Left ventricle myocardium superior (tissue), 1 donor: ENCODE results near the gene RAD17. TPM values are rescaled to one million over a fixed set of nuclear protein-coding genes. Genes with fewer than 3 reads are reported as not detected.
"Not testable (repeated sequence)": the region's sequence is repeated elsewhere in the genome, so short reads cannot be mapped to it uniquely, and the experiment has no call there.

Experiments used
- ATAC-seq: fragments of 200-7000 bp; cut with Tn5 transposase; one replicate; pipeline ENCODE4 v1.9.1; 2020; ENCODE audit warnings: mild to moderate bottlenecking, moderate library complexity
- DNase-seq: peaks from one replicate; pipeline ENCODE4 v3.0.0-alpha.2; 2020
- intact Hi-C: fragments of 100-400 bp; cut with micrococcal nuclease; formaldehyde crosslinking; loops from one replicate; pipeline ENCODE4 v1.11.0; 2022
- total RNA-seq: library from RNA; stranded (reverse); fragmentation: NEBNext Ultra II Directional; extraction: Animal tissue kit (Norgen Biotek cat#: 25700); gene quantifications from one replicate; pipeline ENCODE4 v1.2.1, GENCODE V29; 2021
- donor health status: DM: no; HTN: yes; CAD: no; lungs with severe emphysema.

RAD17 gene
- total RNA-seq, 1 donor from 2014 or later = 18.3 TPM

GRCh38 chr5:69450527-69450926 lies 80.9 kb downstream of the RAD17 start:
- ATAC-seq, DNase-seq, intact Hi-C loops: not testable (repeated sequence)

- ATAC-seq (no peak), DNase-seq (no peak)
- intact Hi-C loops = no loop called here
These were observed 82.5 kb downstream of the RAD17 start for GRCh38 chr5:69451941-69452647.

- ATAC-seq, DNase-seq, intact Hi-C loops: not testable (repeated sequence)
These were observed 83.9 kb downstream of the RAD17 start for GRCh38 chr5:69453487-69453886.

GRCh38 chr5:69454460-69455249 lies 85.0 kb downstream of the RAD17 start:
- ATAC-seq (no peak), DNase-seq (no peak)
- intact Hi-C loops = no loop called here

- DNase-seq, ATAC-seq, intact Hi-C loops: not testable (repeated sequence)
These were observed 85.9 kb downstream of the RAD17 start for GRCh38 chr5:69455428-69455988.

GRCh38 chr5:69462170-69462569 lies 92.6 kb downstream of the RAD17 start:
- intact Hi-C loops = no loop called here
- no peak for ATAC-seq
- DNase-seq = no peak

Other genes starting within 250 kb of the RAD17 start
- gene CCNB1, start 202.7 kb upstream of the RAD17 start, total RNA-seq = 4.0 TPM
- gene CENPH, start 180.2 kb upstream of the RAD17 start, total RNA-seq = 3.5 TPM
- gene CDK7, start 134.9 kb upstream of the RAD17 start, total RNA-seq = 12.9 TPM
- gene CCDC125, start 37.0 kb upstream of the RAD17 start, total RNA-seq = 2.9 TPM
- gene AK6, start 298 bp upstream of the RAD17 start, total RNA-seq = 34.8 TPM
- gene TAF9, start 298 bp upstream of the RAD17 start, total RNA-seq = 38.7 TPM
- gene MARVELD2, start 45.3 kb downstream of the RAD17 start, total RNA-seq = 1.8 TPM
- 1.6 TPM for gene OCLN, start 123.0 kb downstream of the RAD17 start, total RNA-seq
- gene GTF2H2C, start 190.4 kb downstream of the RAD17 start, total RNA-seq = 18.0 TPM